ENCODE data around the gene STX12. TPM values are rescaled to one million over a fixed set of nuclear protein-coding genes. Genes with fewer than 3 reads are reported as not detected.

Gene STX12
- total RNA-seq, 1 donor from 2014 or later: 44.5 TPM

- no peak for TF ChIP-seq CTCF (IDR thresholded peaks at IDR 0.05)
- Mint-ChIP-seq H3K9me3 (ENCODE audit: unreplicated experiment) (no peaks in the 10 kb centered on the region), H3K4me1 (ENCODE audit: unreplicated experiment) (peaks cover 24% of the 10 kb centered on the region), H3K36me3 (ENCODE audit: unreplicated experiment) (peaks cover 2% of the 10 kb centered on the region), H3K27ac (ENCODE audit: unreplicated experiment) (peak within 1 kb of the TSS; percentile 98), H3K27me3 (ENCODE audit: unreplicated experiment) (no peaks in the 10 kb centered on the region), H3K4me3 (ENCODE audit: unreplicated experiment) (peak within 1 kb of the TSS; percentile 93)
- peak; percentile 97 for DNase-seq (ENCODE audit: extremely low spot score, unreplicated experiment)
Observed at GRCh38 chr1:27830621-27831440, 57.8 kb downstream of the STX12 start, which contains the start of gene PPP1R8. Gene PPP1R8, plus strand, starts transcription at chr1:27830782. Its CDS starts 54 bp downstream, at chr1:27830836.

GRCh38 chr1:27831568-27832410, 58.8 kb downstream of the STX12 start:
- peak overlapping the region; percentile 93 for H3K4me3 Mint-ChIP-seq (ENCODE audit: unreplicated experiment)
- H3K4me1 Mint-ChIP-seq (ENCODE audit: unreplicated experiment): peaks cover 24% of the 10 kb centered on the region

GRCh38 chr1:27832762-27833161, 59.7 kb downstream of the STX12 start:
- peak overlapping the region; percentile 11 for H3K4me3 Mint-ChIP-seq (ENCODE audit: unreplicated experiment)
- peaks cover 4% of the 10 kb centered on the region for H3K36me3 Mint-ChIP-seq (ENCODE audit: unreplicated experiment)
- H3K27ac Mint-ChIP-seq (ENCODE audit: unreplicated experiment): no peak overlapping the region
- H3K4me1 Mint-ChIP-seq (ENCODE audit: unreplicated experiment): peaks cover 24% of the 10 kb centered on the region
- H3K9me3 Mint-ChIP-seq (ENCODE audit: unreplicated experiment): no peaks in the 10 kb centered on the region
- no peak for TF ChIP-seq CTCF (IDR thresholded peaks at IDR 0.05)
- no peak for DNase-seq (ENCODE audit: extremely low spot score, unreplicated experiment)
- no peaks in the 10 kb centered on the region for H3K27me3 Mint-ChIP-seq (ENCODE audit: unreplicated experiment)

More at GRCh38 chr1:27831568-27832410, 58.8 kb downstream of the STX12 start:
- H3K36me3 Mint-ChIP-seq (ENCODE audit: unreplicated experiment): peaks cover 2% of the 10 kb centered on the region
- no peaks in the 10 kb centered on the region for H3K27me3 Mint-ChIP-seq (ENCODE audit: unreplicated experiment)
- no peak for TF ChIP-seq CTCF (IDR thresholded peaks at IDR 0.05)
- H3K9me3 Mint-ChIP-seq (ENCODE audit: unreplicated experiment): no peaks in the 10 kb centered on the region
- H3K27ac Mint-ChIP-seq (ENCODE audit: unreplicated experiment): peak overlapping the region; percentile 98
- no peak for DNase-seq (ENCODE audit: extremely low spot score, unreplicated experiment)

- no peak for DNase-seq (ENCODE audit: extremely low spot score, unreplicated experiment)
- peaks cover 24% of the 10 kb centered on the region for H3K4me1 Mint-ChIP-seq (ENCODE audit: unreplicated experiment)
- no peaks in the 10 kb centered on the region for H3K9me3 Mint-ChIP-seq (ENCODE audit: unreplicated experiment)
- TF ChIP-seq CTCF (IDR thresholded peaks at IDR 0.05): no peak
- no peak overlapping the region for H3K27ac Mint-ChIP-seq (ENCODE audit: unreplicated experiment)
- H3K27me3 Mint-ChIP-seq (ENCODE audit: unreplicated experiment): no peaks in the 10 kb centered on the region
- H3K36me3 Mint-ChIP-seq (ENCODE audit: unreplicated experiment): peaks cover 4% of the 10 kb centered on the region
- H3K4me3 Mint-ChIP-seq (ENCODE audit: unreplicated experiment): no peak overlapping the region
Observed at GRCh38 chr1:27833470-27833869, 60.5 kb downstream of the STX12 start.

- no peak for DNase-seq (ENCODE audit: extremely low spot score, unreplicated experiment)
- no peaks in the 10 kb centered on the region for H3K27me3 Mint-ChIP-seq (ENCODE audit: unreplicated experiment)
Observed at GRCh38 chr1:27835046-27835445, 62.0 kb downstream of the STX12 start.

More at GRCh38 chr1:27835046-27835445, 62.0 kb downstream of the STX12 start:
- Mint-ChIP-seq H3K9me3 (ENCODE audit: unreplicated experiment) (no peaks in the 10 kb centered on the region), H3K4me3 (ENCODE audit: unreplicated experiment) (no peak overlapping the region), H3K36me3 (ENCODE audit: unreplicated experiment) (peaks cover 8% of the 10 kb centered on the region), H3K4me1 (ENCODE audit: unreplicated experiment) (peaks cover 21% of the 10 kb centered on the region), H3K27ac (ENCODE audit: unreplicated experiment) (no peak overlapping the region)
- TF ChIP-seq CTCF (IDR thresholded peaks at IDR 0.05): no peak

Measured in osteocyte (in vitro differentiated cells).